A549 (cell line): ENCODE results near the gene ZNF750. TPM values are rescaled to one million over a fixed set of nuclear protein-coding genes. Genes with fewer than 3 reads are reported as not detected.

Experiments used
- ATAC-seq, 2 experiments: fragments of 200-7000 bp in 1 of 2; fragments of >200 bp in 1 of 2; cut with Nextera tagmentation in 1 of 2; cut with Tn5 transposase in 1 of 2; 3 replicates each; pipeline versions ENCODE4 v1.8.0 to v1.9.1; 2018 to 2020; ENCODE audit warnings: mild to moderate bottlenecking in 1 of 2, moderate library complexity in 1 of 2
- CTCF ChIA-PET: fragments of 300-600 bp; sonication (Branson Sonifier 250); formaldehyde crosslinking; extraction: SDS; loops from one replicate; lab custom pipeline; 2021; ENCODE audit warnings: antibody characterized with exemption, inconsistent platforms; lab: Yijun Ruan, JAX
- POLR2A ChIA-PET: fragments of 350-600 bp; formaldehyde crosslinking; extraction: SDS; loops from one replicate; lab custom pipeline; 2021; ENCODE audit warnings: antibody characterized with exemption, inconsistent platforms; lab: Yijun Ruan, JAX
- DNase-seq, 2 experiments: peaks; one replicate each; pipeline versions ENCODE4 v3.0.0 to v3.0.0-alpha.2; 2011 to 2016; ENCODE audit warnings: low read depth in 1 of 2, low spot score in 1 of 2
- FAIRE-seq: peaks from 2 replicates; lab custom pipeline; 2011; peaks lifted over from hg19 to GRCh38; lab: Jason Lieb, UNC
- H3K27ac ChIP-seq, 2 experiments: fragments of >200 bp; sonication (Bioruptor Twin); formaldehyde crosslinking; 3 replicates each; pipeline ENCODE4 v1.5.1; 2016 to 2017
- H3K4me1 ChIP-seq: fragments of >200 bp; sonication (Bioruptor Twin); formaldehyde crosslinking; 3 replicates; pipeline ENCODE4 v1.6.1; 2016
- H3K4me2 ChIP-seq: fragments of >200 bp; sonication (Bioruptor Twin); formaldehyde crosslinking; 3 replicates; pipeline ENCODE4 v1.6.1; 2016
- H3K4me3 ChIP-seq: fragments of >200 bp; sonication (Bioruptor Twin); formaldehyde crosslinking; 3 replicates; pipeline ENCODE4 v1.5.1; 2016
- H3K9me3 ChIP-seq: fragments of >200 bp; sonication (Bioruptor Twin); formaldehyde crosslinking; 3 replicates; pipeline ENCODE4 v1.6.1; 2016
- ATOH8 ChIP-seq: fragments of 250-450 bp; sonication (Bioruptor Pico); IDR thresholded peaks from 2 replicates; pipeline ENCODE4 v1.5.0; 2020; ENCODE audit warnings: low read depth, mild to moderate bottlenecking, moderate library complexity
- CBX2 ChIP-seq: fragments of 200-600 bp; sonication (generic); IDR thresholded peaks from 2 replicates; pipeline ENCODE4 v1.6.1; 2016; ENCODE audit warnings: low read depth, mild to moderate bottlenecking, borderline replicate concordance
- CBX8 ChIP-seq: fragments of 200-600 bp; sonication (generic); IDR thresholded peaks from 2 replicates; pipeline ENCODE4 v1.6.1; 2016
- CEBPB ChIP-seq, 2 experiments: fragments of >200 bp in 1 of 2; sonication (Bioruptor Twin) in 1 of 2; formaldehyde crosslinking in 1 of 2; IDR thresholded peaks; 2 replicates each; pipeline ENCODE4 v1.6.1; 2012 to 2016
- HDAC2 ChIP-seq: fragments of 200-600 bp; sonication (generic); IDR thresholded peaks from 2 replicates; pipeline ENCODE4 v1.6.1; 2016
- HES2 ChIP-seq: fragments of >200 bp; sonication (Bioruptor Twin); formaldehyde crosslinking; IDR thresholded peaks from 2 replicates; pipeline ENCODE4 v1.6.1; 2016
- HEYL ChIP-seq: fragments of 250-450 bp; sonication (Bioruptor Pico); IDR thresholded peaks from 2 replicates; pipeline ENCODE4 v1.8.0; 2021; ENCODE audit warnings: mild to moderate bottlenecking, moderate library complexity
- HMGXB4 ChIP-seq: fragments of 250-450 bp; sonication (Bioruptor Pico); IDR thresholded peaks from 2 replicates; pipeline ENCODE4 v1.5.0; 2021; ENCODE audit warnings: mild to moderate bottlenecking, moderate library complexity, borderline replicate concordance
- HOXB13 ChIP-seq: fragments of 250-450 bp; sonication (Bioruptor Pico); IDR thresholded peaks from 2 replicates; pipeline ENCODE4 v1.5.0; 2020; ENCODE audit warnings: low read depth, mild to moderate bottlenecking, moderate library complexity
- JUN ChIP-seq, 2 experiments: fragments of >200 bp; sonication (Bioruptor Twin); formaldehyde crosslinking; IDR thresholded peaks; 2 replicates in 1 of 2; 3 replicates in 1 of 2; pipeline ENCODE4 v1.6.1; 2016 to 2017
- KDM1A ChIP-seq: fragments of 200-600 bp; sonication (generic); IDR thresholded peaks from 2 replicates; pipeline ENCODE4 v1.6.1; 2016; ENCODE audit warnings: low read depth, mild to moderate bottlenecking
- MAFK ChIP-seq: fragments of 450-650 bp; IDR thresholded peaks from 2 replicates; pipeline ENCODE4 v1.6.1; 2014; ENCODE audit not compliant: partially characterized antibody
- MYC ChIP-seq: IDR thresholded peaks from 2 replicates; pipeline ENCODE4 v1.6.1; 2012; ENCODE audit warnings: mild to moderate bottlenecking, inconsistent platforms, low read length, improper control_type of control experiment, borderline replicate concordance
- NR3C1 ChIP-seq: fragments of >200 bp; sonication (Bioruptor Twin); formaldehyde crosslinking; IDR thresholded peaks from 3 replicates; pipeline ENCODE4 v1.6.1; 2017
- SMC3 ChIP-seq: fragments of >200 bp; sonication (Bioruptor Twin); formaldehyde crosslinking; IDR thresholded peaks from 3 replicates; pipeline ENCODE4 v1.6.1; 2018; ENCODE audit warnings: inconsistent platforms
- SREBF2 ChIP-seq: fragments of 450-650 bp; IDR thresholded peaks from 2 replicates; pipeline ENCODE4 v1.6.1; 2014; ENCODE audit warnings: mild to moderate bottlenecking, moderate library complexity
- TFCP2L1 ChIP-seq: fragments of 250-450 bp; sonication (Bioruptor Pico); IDR thresholded peaks from 2 replicates; pipeline ENCODE4 v1.5.0; 2021; ENCODE audit warnings: mild to moderate bottlenecking
- TP53 ChIP-seq: fragments of 250-450 bp; sonication (Bioruptor Pico); IDR thresholded peaks from 2 replicates; pipeline ENCODE4 v1.5.0; 2021; ENCODE audit warnings: mild to moderate bottlenecking, moderate library complexity
- USF2 ChIP-seq: fragments of 450-650 bp; IDR thresholded peaks from 2 replicates; pipeline ENCODE4 v1.6.1; 2014; ENCODE audit warnings: antibody characterized with exemption
- ZFP36 ChIP-seq: fragments of 450-650 bp; IDR thresholded peaks from 2 replicates; pipeline ENCODE4 v1.6.1; 2014; ENCODE audit warnings: borderline replicate concordance; ENCODE audit not compliant: partially characterized antibody
- WGBS: methylation state at CpG from one replicate; pipeline ENCODE4 v1.1.6; 2017; ENCODE audit errors: missing lambda C conversion rate; 5-methylcytosine and 5-hydroxymethylcytosine counted together
- polyA plus RNA-seq, 4 experiments: library from polyadenylated mRNA; depleted of rRNA in 3 of 4; stranded (reverse); fragments of >200 nt; fragmentation: RNase III in 1 of 4; extraction: RNeasy Plus Mini Kit Qiagen cat#74134 plus additional on column Dnase treatment in 1 of 4; gene quantifications; 2 replicates in 3 of 4; 3 replicates in 1 of 4; pipeline ENCODE4 v1.2.3, GENCODE V29; 2011 to 2017
- TF ChIP-seq, protein P1 (sequence below): IDR thresholded peaks from 2 replicates; pipeline ENCODE4 v1.6.1; 2012
- TF ChIP-seq, protein P2 (sequence below): fragments of 150-350 bp; IDR thresholded peaks from 2 replicates; pipeline ENCODE4 v1.6.1; 2014; ENCODE audit warnings: low read depth, mild to moderate bottlenecking, low read length

The ZNF750 gene
- polyA plus RNA-seq, 2 of the 4 experiments (the other 2 are of a cell fraction), result not detected

GRCh38 chr17:82808921-82809905 is 30.6 kb downstream of the ZNF750 start (continued):
- TF ChIP-seq SMC3, result no peak

DNA sequence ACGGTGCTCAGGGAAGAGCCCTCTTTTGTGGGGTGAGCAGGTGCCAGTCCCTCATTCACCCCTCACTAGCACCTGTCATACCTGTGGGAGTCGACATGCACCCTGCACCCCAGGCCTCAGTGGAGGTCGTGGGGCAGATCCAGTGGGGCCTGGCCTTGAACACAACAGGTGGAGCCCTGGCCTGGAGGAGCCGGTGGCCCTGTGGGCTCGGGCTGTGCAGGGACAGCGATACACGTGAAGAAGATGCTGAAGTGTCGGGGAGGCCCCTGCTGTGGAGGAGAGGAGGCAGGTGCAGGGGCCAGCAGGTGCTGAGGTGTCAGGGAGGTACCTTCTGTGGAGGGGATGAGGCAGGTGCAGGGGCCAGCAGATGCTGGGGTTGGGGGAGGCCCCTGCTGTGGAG is 31.8 kb downstream of the ZNF750 start:
- Histone ChIP-seq H3K4me2 (no peak overlapping the region), H3K4me3 (no peak overlapping the region), H3K27ac (no peak overlapping the region), H3K9me3 (no peaks in the 10 kb centered on the region), H3K4me1 (no peaks in the 10 kb centered on the region)
- ChIA-PET POLR2A (no interaction called here), CTCF (interaction anchor here (0.6 to 1.2 kb wide), 2 partner anchors 27 to 334 kb away, joined by 3 to 4 read pairs; no protein-coding TSS in a partner anchor)
- FAIRE-seq (no peak), ATAC-seq (no peak), DNase-seq (no peak)
- 95% methylated on average over 6 of the region's 8 CpGs for WGBS
- TF ChIP-seq HOXB13 (no peak), ATOH8 (CRISPR knock-in tag) (no peak), CBX8 (no peak), MAFK (no peak), KDM1A (no peak), CEBPB (IDR thresholded peaks at IDR 0.05) (no peak), HDAC2 (no peak)

- CTCF ChIA-PET, result interaction anchor here (0.6 to 1.2 kb wide), 2 partner anchors 26 to 335 kb away, joined by 3 to 4 read pairs; no protein-coding TSS in a partner anchor
- TF ChIP-seq USF2 (no peak), ATOH8 (CRISPR knock-in tag) (no peak), JUN (IDR thresholded peaks at IDR 0.05) (no peak), HMGXB4 (no peak), TFCP2L1 (CRISPR knock-in tag) (no peak), CBX8 (no peak), KDM1A (no peak), TP53 (CRISPR knock-in tag) (no peak), SMC3 (no peak), HEYL (CRISPR knock-in tag) (no peak), CBX2 (no peak), HES2 (no peak), ZFP36 (no peak), NR3C1 (no peak), SREBF2 (no peak), HDAC2 (no peak), MAFK (no peak), MYC (no peak)
- TF ChIP-seq, protein P1, sequence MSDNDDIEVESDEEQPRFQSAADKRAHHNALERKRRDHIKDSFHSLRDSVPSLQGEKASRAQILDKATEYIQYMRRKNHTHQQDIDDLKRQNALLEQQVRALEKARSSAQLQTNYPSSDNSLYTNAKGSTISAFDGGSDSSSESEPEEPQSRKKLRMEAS, result no peak
- TF ChIP-seq, protein P2, sequence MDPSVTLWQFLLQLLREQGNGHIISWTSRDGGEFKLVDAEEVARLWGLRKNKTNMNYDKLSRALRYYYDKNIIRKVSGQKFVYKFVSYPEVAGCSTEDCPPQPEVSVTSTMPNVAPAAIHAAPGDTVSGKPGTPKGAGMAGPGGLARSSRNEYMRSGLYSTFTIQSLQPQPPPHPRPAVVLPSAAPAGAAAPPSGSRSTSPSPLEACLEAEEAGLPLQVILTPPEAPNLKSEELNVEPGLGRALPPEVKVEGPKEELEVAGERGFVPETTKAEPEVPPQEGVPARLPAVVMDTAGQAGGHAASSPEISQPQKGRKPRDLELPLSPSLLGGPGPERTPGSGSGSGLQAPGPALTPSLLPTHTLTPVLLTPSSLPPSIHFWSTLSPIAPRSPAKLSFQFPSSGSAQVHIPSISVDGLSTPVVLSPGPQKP, result no peak
- WGBS, result 92% methylated on average over 21 of the region's 21 CpGs
Measured at GRCh38 chr17:82807562-82807961, 32.3 kb downstream of the ZNF750 start.

More at GRCh38 chr17:82807562-82807961, 32.3 kb downstream of the ZNF750 start:
- DNase-seq (no peak), FAIRE-seq (no peak), ATAC-seq (no peak)
- H3K4me3 ChIP-seq, result no peak overlapping the region
- POLR2A ChIA-PET, result no interaction called here
- H3K4me1 ChIP-seq, result no peaks in the 10 kb centered on the region
- no peaks in the 10 kb centered on the region for H3K9me3 ChIP-seq
- H3K27ac ChIP-seq, result no peak overlapping the region
- H3K4me2 ChIP-seq, result no peak overlapping the region
